Neural progenitor cell (in vitro differentiated cells): ENCODE results near the gene EXOC4.

ENCODE experiments used
- CTCF ChIP-seq: fragments of 200-600 bp; sonication (generic); IDR thresholded peaks from 2 replicates; pipeline ENCODE4 v1.5.1; 2017; ENCODE audit warnings: antibody characterized with exemption, mild to moderate bottlenecking
- EZH2 ChIP-seq: fragments of 200-600 bp; sonication (generic); IDR thresholded peaks from 2 replicates; pipeline ENCODE4 v1.6.1; 2017; ENCODE audit warnings: antibody characterized with exemption, mild to moderate bottlenecking, moderate library complexity
- EZH2phosphoT487 ChIP-seq: fragments of 200-600 bp; sonication (generic); IDR thresholded peaks from 2 replicates; pipeline ENCODE4 v1.6.1; 2017; ENCODE audit warnings: antibody characterized with exemption

GRCh38 chr7:133391206-133391605, 138.3 kb downstream of the EXOC4 start:
- TF ChIP-seq CTCF (no peak), EZH2phosphoT487 (no peak), EZH2 (no peak)
